ENCODE results near the gene TNPO3.

TNPO3 gene

DNA sequence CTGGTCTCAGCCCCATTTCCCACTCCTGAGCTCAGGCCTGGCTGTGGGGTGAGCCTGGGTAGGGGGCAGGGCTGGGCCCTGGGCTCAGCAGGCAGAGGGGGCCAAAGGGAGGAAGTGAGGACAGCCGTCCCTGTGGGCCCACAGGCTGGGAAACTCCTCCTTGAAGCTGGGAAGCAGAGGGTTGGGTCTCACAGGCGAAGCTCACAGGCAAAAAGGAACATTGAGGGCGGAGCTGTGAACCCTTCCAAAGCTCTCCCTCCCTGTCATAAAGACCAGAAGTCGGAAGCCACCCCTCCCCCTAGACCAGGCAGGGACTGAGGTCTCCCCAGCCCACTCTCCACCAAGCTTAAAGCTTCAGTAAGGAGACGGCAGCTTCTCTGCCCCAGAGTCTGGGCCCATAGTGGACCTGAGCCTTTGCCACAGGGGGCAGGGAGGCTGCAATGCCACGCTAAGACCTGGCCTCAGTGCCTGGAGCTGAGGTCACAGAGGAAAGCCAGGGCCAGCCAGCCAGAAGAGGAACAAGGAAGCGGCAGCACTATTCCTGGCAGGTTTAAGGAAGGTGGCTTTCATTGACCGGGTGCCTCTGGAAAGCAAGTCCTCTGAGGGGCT lies 143.4 kb downstream of the TNPO3 start:
- DNase-seq, result no peak

DNA sequence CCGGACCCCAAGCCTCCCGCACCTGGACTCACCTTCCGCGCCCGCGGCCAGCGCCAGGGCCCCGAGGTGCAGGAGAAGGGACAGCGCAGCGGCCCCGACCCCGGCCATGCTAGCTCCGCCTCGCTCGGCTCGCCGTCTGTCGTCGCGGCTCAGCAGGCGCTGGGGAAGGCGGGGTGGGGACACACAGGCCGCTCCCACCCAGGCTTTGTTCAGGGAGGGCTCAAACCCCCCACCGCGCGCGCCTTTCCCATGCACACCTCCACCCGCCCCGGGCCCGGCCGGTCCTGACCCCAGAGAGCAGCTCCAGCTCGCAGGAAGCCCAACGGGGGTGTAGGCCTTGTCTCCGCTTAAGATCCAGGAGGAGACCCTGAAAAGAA lies 144.4 kb downstream of the TNPO3 start, which contains the start of gene KCP:
Gene KCP, minus strand, starts transcription at position 141 of the 377 bp plus-strand sequence. Its CDS starts 33 bp downstream, at position 108.
- no peak for DNase-seq

DNA sequence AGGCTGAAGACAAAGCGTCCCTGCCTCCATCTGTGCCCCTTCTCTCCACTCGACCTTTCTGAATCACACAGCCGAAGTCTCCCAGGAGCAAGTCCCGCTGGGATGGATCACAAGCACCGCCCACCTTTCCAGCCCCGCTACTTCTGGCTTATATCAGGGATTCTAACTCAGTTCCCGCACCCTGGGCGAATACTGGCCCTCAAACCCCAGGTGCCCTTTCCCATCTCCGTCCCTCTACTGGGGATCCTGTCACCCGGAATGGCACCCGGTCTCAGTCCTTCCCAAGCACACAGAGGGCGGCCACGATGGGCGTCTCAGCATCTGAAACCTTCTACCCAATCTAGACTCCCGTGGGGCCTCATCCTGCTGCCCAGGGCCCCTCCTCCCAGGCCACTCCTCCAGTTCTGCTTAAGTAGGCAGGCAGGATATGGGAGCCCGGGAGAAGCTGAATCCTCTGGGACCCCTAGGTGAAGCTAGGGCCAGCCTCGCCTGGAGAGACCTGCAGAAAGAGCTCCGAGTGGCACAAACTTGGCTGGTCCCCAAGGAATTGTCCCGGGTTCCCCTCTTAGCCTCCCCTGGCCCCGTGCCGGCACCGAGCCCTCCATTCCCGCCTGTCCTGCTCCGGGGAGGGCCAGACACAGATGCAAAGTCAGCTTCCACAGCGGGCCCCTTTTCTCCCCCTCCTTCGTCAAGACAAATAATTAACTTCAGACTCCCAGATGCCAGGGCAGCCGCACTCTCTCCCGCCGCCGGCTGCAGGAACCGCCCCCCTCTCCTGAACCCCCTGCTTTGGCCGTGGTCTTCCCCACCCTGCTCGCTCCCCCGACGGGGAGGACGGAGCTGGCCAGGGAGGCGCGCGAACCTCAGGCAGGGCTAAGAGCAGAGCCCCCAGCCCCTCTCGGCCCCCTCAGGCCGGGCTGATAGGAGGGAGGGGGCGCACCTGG lies 145.0 kb downstream of the TNPO3 start:
- no peak for DNase-seq

DNA sequence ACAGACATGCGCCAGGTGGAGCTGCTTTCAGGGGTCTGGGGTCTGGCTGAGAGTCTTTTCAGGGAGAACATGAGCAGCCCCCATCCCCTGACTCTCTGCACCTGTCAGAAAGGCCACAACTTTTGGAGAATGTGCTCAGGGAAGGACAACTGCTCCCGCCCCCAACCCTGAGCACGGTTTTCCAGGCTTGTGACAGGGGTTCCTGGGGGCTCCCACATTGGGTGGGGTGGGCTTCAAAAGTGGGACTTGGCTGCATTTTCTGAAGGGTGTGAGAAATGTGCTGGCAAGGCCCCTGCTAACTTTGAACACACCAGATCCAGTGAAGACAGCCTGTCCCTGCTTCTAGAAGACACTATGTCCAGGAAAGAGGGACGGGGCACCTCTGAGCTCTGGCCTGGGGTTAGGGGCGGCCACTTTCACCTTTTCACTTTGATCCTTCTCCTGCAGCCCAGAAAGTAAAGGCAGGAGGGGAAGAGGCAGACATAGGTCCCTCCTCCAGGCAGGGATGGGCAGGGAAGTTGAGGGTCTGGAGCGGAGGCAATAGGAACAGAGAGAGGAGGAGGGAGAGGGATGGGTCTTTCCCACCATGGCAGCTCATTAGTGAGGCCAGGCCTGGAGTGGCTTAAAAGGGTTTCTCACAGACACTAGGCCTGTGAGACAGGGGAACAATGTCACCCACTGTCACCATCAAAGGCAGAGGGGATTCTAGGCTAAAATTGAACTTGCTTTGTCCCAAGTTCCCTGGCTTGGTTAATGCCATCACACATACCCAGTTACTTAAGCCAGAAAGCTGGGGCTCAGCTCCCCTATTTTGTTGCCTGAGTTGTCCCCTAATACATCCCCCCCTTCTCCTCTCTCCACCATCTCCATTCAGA lies 145.9 kb downstream of the TNPO3 start:
- no peak for DNase-seq

DNA sequence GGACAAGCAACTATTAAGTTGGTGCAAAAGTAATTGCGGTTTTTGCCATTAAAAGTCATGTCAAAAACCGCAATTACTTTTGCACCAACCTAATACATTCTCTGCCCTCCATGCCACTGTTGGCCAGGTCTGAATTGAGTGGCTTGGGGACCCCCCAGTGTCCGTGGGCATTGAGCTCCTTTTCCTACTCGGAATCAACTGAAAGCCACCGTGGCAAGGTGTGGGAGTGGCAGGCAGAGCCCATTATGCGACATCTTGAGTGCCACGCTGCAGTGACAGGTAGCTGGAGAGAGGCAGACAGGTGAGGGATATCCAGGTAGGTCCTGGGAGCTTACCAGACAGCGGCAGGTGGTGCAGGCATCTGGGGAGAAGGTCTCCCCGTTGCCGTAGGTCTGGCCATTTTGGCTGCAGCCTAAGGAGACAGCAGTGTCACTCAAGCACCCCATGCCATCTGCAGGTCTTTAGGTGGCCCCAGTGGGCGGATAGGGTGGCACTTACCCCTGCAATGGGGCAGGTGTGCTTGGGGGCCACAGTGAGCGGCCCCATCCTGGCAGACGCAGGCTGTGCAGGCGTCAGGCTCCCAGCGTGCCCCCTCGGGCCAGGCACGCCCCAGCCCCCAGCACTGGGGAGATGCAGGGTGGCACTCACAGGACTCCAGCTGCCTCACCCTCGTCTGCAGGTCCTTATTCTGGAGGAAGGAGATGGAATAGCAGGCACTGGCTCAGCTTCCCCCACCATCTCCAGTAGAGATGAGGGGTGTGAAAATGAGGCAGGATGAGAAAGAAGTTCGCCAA lies 147.9 kb downstream of the TNPO3 start:
- DNase-seq, result no peak

DNA sequence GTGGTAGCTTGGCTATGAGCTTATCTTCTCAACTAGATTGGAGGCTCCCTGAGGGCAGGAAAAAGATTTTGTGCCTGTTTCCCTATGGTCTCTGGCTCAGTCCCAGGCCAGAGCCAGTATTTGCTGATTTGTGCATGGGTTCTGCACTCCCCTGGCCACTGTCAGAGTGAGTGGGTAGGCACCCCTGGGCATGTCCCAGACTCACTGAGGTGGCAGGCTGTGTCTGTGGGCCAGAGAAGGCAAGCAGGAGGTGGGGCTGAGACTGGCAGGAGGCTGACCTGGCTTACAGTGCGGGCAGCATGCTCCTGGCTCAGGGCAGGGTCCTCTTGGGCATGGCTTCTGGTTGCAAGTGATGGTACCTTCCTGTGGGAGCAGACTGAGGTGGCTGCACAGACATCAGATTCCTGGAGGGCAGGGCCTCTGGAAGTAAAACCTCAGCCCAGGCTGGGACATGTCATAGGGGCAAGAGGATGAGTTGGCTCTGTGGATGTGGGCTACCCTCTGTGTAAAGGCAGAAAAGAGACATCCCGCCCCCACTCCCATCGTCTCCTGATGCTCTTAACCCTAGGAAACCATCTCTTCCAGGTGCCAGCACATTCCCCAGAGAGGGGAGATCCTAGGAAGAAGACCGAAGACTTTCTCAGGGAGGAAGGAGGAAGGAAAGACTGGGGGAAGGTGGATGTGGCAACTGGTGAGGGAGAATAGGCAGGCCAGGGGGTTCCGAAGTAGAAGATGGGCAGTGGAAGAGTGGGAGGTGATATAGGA lies 148.7 kb downstream of the TNPO3 start:
- no peak for DNase-seq

DNA sequence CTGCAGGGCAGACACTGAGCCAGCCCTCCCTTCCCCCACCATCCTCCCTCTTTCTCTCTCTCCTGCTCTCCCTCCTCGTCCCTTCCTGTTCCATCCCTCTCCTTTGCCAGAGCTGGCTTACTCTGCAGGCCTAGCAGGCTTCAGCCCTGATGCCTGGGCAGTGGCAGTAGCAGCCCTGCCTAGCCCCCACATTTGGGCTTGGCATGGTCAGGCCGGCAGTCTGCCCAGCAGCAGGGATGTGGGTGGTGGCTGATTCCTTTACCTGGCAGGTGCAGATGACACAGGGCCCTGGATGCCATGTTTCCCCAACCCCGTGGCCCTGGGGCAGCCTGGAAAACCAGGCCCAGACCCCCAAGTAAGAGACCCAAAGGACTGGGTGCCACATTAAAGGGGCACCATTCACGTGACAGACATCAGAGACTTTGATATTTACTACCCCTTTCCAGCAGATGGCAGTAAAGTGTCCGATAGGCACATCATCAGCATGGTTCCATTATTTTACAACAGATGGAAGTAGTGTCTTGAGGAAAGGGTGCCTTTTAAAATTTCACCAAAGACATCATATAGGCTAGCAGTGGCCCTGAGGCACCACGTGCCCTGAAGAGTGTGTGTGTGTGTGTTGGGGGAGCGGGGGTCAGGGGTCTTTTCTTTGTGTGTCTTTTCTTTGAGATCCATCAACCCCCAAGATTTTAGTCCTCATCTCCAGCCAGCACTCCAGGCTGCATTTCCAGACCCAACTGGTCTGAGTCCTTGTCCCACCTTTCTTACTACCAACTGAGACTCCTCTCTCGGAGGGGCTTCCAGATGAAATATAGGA lies 150.3 kb downstream of the TNPO3 start:
- no peak for DNase-seq

Measured in amygdala (tissue), 56 donors.